ENCODE measurements around the gene OSGIN1.

The OSGIN1 gene

DNA sequence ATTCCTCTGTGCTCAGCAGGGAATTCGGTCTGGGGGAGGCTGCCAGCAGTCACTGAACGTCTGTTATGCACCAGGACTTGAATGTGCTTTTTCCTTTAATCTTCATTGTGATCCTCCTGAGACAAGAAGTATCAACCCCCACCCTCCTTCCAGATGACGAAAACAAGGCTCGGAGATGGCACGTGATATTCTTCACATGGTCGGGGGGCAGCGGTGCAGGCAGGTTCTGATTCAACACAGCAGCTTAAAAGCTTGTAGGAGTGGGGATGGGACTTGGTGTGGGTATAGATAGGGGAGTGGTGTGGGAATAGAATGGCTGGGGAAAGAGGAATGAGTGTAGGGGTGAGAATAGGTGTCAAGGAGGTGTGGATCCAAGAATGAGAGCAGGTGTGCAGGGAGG lies 21.4 kb downstream of the OSGIN1 start:
- DNase-seq, result no peak

DNA sequence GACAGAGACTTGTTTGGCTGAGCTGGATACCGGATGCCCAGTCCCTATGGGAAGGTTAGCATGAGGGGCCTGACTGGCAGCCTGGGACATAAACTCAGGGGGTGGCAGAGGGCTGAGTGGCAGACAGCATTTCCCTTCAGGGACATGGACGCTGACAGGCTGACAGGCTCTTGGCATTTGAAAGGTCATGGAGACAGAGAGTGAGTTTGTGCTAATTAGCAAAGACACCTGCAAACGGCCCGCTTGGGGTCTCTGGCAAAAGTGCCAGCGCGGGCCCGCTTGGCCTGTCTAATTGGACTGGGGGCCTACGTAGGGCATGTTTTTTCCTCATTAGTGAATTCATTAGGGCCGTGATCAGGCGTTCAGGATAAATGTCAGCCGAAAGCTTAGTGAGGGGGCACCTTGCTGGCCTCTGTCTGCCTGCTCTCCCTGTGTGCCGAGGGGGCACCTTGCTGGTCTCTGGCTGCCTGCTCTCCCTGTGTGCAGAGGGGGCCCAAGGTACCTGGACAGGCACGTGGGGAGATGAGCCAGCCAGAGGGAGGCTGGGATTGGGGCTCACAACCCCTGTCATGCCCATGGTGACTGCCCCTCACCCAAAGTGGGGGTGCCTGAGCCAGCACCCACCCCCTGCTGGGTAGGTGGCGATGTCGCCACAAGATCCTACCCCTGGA lies 22.7 kb downstream of the OSGIN1 start:
- no peak for DNase-seq

DNA sequence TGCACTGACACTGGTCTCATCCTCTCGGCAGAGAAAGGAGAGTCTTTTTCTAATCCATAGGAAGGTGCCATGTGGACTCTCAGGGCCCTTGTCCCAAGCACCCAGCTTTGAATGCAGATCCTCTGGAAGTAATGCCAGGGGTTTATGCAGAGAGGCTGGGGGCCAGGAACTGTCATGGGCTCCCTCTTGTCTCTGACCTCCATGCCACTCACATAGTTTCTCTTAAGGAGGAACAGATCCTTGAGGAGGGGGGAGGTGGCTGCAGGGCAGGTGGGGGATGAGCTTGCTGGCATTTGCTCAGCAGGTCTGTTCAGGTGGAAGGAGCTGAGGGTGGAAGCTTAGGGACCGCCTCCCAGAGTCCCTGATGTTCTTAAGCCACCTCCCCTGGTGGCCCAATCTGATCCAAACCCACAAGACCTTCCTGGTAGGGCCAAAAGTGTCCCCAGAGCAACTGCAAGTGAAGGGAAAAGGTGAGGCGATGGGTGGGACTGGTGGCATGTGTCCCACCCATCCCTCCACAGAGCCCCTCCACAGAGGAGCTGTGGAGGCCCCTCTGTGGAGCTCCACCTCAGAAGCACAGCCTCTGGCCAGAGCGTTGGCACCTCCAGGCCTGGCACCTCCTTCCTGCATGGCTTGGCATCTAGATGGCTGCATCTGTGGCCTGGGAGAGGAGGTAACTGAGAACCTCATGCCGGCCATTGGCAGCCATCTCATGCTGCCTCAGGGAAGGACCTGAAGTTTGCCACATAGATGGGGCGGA lies 24.2 kb downstream of the OSGIN1 start:
- no peak for DNase-seq

DNA sequence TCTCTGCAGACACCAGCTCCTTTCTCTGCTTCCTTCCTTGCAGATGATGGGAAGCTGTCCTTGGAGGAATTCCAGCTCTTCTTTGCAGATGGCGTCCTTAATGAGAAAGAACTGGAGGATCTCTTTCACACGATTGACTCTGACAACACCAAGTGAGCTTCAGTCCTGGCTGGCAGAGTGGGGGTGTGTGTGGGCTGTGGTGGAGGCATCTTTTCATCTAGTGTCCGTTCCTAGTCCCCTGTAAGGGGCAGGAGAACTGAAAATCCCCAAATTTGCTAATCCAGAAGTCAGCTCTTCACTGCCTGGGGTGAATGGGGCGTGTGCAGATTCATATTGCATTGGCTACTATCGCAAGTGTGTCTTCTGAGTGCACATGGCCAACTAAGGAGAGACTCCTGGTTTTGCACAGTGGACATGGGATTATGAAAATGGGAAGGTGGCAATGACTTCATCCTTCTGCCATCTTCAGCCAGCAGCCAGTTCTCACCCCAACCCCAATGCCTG lies 25.4 kb downstream of the OSGIN1 start:
- DNase-seq, result no peak

DNA sequence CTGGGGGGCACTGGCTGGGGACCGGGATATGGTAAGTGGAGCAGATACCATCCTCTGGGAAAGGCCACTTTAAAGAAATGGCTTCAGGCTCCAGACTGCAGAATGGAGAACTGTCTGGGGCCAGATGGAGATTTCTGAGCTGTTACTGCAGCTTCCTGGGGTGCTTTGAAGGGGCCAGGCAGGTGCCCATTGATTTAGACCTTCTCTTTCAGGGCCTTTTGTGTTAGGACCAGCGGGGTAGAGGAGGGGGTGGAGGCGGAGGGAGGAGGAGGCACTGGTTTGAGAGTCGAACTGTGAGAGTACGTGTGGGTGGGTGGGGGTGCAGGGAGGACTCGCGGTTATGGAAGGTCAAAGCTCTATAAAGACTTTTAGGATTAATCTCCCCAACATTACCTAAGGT lies 26.4 kb downstream of the OSGIN1 start:
- DNase-seq, result no peak

DNA sequence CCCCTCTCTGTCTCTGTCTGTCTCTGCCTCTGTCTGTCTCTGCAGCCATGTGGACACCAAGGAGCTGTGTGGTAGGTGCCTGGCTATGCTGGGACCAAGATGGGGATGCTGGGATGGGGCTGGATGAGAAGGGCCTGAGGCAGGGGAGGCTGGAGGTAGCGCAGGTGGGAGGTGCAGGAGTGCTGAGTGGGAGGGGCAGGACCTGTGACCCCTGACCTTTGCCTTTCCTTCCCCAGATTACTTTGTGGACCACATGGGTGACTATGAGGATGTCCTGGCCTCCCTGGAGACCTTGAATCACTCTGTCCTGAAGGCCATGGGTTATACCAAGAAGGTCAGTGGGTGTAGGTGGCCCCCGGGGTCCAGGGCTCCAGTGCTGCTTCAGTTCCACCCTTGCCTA lies 27.8 kb downstream of the OSGIN1 start:
- DNase-seq, result no peak

DNA sequence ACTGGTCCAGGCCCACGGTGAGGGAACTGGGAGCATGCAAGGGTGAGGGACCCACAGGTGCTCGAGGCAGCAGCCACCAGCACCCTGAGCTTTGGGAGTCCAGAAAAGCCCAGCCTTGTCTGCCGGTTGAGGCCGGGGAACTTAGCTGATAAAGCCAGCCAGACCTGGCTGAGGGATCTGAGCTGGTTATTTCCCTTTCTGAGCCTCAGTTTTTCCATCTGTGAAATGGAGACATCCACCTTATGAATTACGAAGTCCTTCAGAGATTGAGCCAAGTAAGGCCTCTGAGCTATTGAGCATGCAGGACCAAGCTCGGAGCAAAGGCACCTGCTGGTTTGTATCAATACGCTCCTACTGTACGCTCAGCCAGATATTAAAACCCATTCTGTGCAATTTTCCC lies 28.8 kb downstream of the OSGIN1 start:
- no peak for DNase-seq

DNA sequence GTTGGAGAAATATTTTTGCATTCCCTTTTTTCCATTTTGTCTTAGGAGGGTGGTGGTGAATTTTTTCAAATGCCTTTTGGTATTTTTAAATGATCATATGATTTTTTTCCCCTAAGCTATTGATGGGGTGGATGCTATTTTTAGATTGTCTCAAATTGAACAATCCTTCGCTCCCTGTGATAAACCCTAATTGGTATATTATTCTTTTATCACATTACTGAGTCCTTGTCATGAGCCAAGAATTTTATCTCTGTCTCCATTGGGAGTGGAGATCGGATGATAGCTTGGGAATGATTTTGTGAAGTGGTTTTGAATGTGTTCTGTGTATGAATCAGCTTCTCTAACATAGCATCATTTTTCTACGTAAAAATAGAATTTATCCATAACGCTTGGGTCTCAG lies 30.5 kb downstream of the OSGIN1 start:
- no peak for DNase-seq

DNA sequence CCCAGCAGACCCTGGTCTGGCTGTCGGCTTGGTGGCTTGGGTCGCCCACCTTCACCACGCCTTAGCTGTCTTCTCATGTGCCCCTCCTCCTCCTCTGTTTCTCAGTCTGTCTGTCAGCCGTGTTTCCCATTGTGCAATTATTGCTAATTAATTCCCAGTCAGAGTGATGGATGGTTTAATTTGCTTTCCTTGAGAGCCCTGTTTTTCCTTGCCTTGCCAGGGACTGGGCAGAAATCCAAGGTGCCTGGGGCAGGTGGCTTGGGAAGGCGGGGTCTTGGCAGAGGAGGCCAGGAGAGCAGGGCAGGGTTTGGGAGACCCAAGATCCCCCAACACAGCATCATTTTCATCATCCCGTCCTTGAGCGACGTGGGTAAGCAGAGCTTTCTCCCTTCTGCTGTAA lies 36.3 kb downstream of the OSGIN1 start:
- DNase-seq, result no peak

DNA sequence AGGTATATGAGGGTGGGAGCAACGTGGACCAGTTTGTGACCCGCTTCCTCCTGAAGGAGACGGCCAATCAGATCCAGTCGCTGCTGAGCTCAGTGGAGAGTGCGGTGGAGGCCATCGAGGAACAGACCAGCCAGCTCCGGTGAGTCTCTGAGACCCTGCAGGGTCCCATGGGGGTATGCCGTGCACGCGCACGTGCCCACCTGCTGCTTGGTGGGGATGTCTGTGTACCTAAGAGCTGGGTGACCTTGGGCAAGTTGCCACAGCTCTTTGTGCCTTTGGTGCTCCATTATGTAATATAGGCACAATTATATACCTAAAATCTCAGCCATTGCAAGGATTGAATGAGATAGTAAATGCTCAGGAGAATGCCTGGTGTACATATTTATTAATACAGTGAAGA lies 37.5 kb downstream of the OSGIN1 start:
- DNase-seq, result no peak

DNA sequence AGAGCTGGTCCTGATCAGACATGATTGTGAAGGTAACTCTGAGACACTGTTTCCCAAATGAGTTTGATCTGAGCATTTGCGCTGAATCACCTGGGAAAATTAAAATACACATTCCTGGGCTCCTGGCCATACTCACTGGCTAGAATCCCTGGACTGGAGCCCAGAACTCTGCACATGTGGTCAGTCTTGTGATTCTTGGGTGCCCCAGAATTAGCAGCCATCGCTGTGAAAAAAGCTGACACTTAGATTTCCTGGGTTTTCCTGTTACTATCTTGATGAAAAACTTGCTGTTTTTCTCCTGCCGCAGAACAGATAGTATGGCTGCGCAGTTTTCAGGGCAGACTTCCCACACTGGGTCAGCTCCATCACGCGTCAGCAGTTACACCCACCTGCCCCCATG lies 39.6 kb downstream of the OSGIN1 start:
- DNase-seq, result no peak

DNA sequence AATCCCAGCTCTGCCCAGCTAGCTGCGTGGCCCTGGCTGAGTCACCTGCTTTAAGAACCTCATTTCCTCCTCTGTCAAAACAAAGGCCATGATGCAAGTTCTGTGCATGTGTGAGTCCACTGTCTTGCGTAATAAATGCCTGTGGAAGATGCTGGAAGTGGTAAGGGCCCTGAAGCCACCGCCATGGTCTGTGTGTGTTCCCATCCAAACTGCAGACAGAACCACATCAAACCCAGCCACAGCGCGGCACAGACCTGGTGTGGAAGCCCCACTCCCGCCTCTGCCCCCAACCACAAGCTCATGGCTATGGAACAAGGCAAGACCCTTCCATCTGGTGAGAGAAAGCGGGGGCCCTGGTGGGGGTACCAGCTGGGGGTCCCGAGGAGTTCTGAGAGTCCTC lies 41.0 kb downstream of the OSGIN1 start:
- DNase-seq, result no peak

DNA sequence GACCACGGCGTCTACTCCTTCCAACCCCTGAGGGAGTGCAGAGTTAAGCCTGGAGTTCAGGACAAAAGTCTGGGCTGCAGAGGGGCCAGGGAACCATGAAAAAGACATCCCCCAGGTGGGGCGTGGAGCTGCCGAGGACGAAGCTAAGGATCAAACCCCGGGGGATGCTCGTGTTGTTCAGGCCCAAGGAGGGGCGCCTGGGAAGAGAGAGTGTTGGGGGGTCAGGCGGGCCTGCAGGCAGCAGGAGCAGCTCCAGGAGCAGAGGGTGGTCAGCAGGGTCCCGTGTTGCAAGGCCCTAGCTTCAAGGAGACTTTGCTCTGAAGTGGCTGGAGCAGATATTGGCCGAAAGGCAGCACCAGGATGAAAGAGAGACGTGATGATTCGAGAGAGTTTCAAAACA lies 41.7 kb downstream of the OSGIN1 start:
- no peak for DNase-seq

DNA sequence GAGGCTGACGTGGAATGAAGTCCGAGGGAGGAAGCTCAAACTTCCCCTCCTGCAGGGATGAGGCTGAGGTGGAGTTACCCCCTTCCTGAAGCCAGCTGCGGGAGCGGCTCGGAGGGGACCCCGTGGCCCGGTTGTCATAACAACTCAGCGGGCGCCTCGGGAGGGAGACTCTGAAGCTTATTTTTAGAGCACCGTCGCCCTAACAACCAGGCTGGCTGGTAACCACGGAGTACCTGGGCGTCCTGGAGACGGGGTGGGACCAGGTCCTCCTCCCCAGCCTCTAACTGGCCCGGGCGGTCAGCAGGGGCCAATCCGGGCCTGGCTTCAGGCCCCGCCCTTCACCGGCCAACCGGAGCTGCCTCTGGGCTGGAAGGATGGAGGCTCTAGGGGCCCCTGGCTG lies 42.7 kb downstream of the OSGIN1 start:
- DNase-seq, result no peak

DNA sequence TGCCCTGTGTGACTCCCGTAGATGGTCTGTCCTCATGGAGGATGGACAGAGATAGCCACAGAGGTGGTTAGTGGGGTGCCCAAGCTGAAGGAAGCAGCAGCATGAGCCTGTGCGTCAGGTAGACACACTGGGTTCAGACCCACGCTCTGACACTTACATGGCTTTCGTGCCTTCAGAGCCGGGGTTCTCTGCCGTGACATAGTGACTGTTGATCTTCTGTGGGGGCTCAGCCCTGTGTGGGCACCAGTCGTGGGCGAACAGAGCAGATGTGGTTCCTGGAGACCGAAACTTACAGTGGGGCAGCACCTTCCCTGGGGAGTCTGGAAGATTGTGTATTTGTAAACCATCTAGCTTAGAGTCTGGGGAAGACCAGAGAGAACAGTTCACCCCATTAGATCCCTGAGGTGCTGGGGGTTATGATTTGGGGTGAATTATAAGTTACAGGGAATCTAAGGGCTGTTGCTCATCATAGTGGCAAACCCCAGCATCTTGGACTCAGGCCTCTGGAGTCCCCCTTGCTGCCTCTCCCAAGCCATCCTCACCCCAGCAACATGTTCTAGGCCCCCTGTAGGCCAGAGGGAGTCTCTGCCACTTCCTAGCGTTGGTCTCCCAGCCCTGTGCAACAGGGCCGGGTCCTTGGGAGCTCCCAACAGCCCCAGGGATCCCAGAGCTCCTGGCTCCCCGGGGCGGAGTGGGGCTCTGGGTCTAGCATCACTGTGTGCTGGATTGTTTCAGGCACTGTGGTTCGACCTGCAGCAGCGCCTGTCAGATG lies 43.6 kb downstream of the OSGIN1 start:
- DNase-seq, result no peak

DNA sequence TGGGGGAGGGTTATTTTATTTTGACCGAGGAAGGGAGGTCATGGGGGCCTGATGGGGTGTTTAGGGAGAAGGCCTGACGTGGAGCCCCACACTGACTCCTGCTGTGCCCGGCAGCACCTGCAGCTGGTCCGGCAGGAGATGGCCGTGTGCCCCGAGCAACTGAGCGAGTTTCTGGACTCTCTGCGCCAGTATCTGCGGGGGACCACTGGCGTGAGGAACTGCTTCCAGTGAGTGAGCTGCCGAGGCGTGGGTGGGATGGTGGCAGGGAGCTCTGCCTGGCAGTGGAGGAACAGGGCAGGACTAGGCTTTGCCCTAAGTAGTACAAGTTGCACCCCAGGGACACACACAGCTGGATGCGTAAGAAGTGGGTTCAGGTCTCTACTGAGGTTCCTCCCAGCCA lies 45.1 kb downstream of the OSGIN1 start:
- no peak for DNase-seq

DNA sequence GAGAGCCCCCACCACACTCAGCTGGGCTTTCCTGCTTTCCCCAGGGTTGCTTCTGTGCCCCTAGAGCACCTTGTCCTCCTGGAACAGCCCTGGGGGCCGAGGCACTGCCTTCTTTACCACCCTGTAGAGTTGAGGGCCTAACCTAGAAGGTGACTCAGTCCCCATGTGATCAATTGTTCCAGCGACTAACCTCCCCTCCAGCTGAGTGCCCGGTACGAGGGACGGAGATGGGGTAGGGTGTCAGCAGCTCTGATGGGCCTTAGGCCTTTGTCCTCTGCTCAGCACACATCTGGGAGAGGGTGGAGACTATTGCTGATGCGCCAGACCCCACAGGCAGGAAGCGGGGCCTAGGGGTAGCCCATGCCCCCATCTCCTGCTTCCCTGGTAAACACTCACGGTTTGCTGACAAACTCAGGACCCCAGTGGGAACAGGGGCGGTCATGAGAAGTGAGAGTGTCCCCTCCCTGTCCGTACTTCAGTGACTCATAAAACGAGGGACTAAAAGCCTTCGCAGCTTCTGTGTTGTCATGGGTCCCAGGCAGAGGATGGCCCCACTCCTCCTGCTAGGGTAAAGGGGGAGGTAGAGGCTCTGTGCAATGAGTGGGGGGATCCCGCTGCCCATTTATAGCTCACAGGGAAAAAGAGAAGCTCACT lies 48.1 kb downstream of the OSGIN1 start:
- DNase-seq, result no peak

DNA sequence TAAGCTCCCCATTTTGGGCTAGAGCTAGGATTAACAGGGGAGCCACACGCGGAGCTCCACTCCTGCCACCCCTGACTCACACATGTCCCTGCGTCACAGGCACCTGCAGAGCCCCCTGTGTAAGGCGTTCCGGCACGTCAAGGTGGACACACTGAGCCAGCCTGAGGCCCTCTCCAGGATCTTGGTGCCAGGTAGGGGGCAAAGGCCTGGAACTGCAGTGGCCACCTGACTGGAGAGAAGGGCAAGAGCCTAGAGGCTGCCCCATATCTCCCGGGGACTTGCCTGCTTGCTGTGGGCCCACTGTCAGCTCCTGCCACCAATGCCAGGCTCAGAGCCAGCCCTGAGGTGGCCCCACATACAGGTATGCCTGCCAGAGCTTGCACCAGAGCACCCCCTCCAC lies 48.7 kb downstream of the OSGIN1 start:
- DNase-seq, result no peak

DNA sequence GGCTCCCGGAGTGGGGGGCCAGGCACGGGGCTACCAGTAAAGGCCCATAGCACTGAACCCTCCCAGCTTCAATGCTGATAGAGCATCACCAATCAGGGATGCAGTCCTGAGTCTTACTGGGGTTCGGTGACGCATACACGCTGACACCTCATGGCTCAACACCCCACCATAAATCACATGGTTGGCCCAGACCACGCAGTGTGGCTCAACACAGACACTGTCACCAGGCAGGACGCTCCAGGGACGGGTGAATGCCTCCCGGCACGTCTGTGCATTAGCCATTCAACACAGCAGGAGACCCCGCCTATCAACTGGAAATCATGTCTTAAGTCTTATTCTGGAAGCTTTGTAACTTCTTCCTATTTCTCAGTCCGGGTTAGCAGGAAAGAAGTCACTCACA lies 50.0 kb downstream of the OSGIN1 start:
- no peak for DNase-seq

DNA sequence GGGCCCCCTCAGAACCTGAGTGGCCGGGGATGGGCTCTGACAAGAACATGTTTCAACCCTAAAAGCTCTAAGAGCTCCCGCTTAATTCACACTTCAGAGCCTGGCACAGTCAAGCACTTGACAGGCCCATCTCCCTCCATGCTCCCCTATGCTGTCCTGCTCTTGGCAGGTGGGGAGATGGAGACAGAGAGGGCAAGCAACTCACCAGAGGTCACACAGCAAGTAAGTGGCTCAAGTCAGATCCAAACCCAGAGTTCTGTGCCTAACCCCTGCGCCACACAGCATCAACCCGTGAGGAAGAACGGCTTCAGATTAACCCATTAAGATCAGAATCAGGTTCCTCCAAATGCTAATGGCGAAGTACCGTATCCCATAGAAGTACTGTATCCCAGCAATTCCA lies 51.4 kb downstream of the OSGIN1 start:
- no peak for DNase-seq

DNA sequence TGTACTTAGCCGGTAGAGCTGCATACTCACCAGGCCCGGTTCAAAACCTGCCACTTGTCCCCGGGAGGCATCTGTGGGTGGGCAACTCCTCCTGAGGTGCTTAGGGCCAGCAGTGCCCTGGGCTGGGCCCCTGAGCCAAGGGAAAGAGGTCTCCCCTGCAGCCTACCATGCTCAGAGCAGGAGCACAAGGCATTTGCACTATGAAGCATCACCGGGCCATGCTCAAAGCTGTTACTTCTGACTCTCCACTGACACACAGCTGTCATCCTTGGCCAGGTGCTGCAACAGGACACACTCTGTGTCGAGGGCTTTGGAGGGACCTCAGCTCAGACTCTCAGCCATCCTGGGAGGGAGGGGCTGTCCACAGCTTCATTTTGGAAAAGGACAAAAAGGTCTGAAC lies 52.4 kb downstream of the OSGIN1 start:
- no peak for DNase-seq

DNA sequence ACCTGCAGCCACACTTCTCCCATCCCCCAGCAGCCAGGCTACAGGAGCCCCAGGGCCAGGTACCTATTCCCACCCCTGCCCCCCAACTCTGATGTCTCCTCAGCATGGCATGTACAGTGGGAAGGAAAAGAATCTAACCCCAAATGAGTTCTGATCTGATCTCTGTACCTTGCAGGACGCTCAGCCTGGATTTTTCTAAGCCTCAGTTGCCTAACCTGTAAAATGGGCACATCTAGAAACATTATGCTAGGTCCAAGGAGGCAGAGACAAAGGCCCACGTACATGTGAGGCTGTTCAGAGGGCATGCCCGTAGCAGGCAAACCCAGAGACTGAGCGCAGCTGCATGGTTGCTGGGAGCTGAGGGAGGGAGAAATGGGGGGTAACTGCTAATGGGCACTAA lies 54.5 kb downstream of the OSGIN1 start:
- DNase-seq, result no peak

DNA sequence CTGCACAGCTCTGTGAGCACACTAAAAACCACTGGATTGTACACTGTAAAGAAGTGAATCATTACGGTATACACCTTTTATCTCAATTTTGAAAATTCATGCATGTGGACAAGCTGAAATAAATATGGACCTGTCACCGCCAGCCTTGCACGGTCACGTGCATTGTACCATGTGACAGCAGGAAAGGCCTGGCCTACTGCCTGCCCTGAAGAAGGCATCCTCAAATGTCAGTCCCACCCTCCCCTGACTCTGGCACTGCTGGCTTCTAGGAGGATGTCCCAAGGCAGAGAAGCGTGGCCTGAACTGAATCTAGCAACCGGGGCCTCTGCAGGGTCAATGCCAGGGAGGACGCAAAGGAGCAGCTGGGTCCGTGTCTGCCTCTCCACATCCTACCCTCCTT lies 54.9 kb downstream of the OSGIN1 start:
- no peak for DNase-seq

All from activated CD4-positive, alpha-beta T cell treated with anti-CD3 and anti-CD28 coated beads for 1 hour (primary cell).